ENCODE data around the gene SLC41A2.

GRCh38 chr12:104960464-104960863, 2.4 kb upstream of the SLC41A2 start:
- TF ChIP-seq, protein P1, sequence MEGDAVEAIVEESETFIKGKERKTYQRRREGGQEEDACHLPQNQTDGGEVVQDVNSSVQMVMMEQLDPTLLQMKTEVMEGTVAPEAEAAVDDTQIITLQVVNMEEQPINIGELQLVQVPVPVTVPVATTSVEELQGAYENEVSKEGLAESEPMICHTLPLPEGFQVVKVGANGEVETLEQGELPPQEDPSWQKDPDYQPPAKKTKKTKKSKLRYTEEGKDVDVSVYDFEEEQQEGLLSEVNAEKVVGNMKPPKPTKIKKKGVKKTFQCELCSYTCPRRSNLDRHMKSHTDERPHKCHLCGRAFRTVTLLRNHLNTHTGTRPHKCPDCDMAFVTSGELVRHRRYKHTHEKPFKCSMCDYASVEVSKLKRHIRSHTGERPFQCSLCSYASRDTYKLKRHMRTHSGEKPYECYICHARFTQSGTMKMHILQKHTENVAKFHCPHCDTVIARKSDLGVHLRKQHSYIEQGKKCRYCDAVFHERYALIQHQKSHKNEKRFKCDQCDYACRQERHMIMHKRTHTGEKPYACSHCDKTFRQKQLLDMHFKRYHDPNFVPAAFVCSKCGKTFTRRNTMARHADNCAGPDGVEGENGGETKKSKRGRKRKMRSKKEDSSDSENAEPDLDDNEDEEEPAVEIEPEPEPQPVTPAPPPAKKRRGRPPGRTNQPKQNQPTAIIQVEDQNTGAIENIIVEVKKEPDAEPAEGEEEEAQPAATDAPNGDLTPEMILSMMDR (conservative IDR thresholded peaks at IDR 0.05; ENCODE audit: low read length) = no peak
- no peak for TF ChIP-seq EZH2phosphoT487 (IDR thresholded peaks at IDR 0.05; ENCODE audit: borderline replicate concordance)
